Thyroid gland (tissue), 4 donors: ENCODE results near the gene ARHGAP10. TPM values are rescaled to one million over a fixed set of nuclear protein-coding genes. Genes with fewer than 3 reads are reported as not detected.
A peak's percentile ranks its signal among the peaks of the same experiment; 100 is the strongest.

Experiments
- DNase-seq, 2 donors: peaks; one replicate each; pipeline ENCODE4 v3.0.0-alpha.2; 2019
- H3K27ac ChIP-seq, 3 donors: fragments of 200-600 bp; sonication (generic); 1 replicate in 2 of 3; 2 replicates in 1 of 3; pipeline ENCODE4 v1.5.1; 2016 to 2019; ENCODE audit warnings: mild to moderate bottlenecking in 1 of 3, moderate library complexity in 1 of 3
- H3K27me3 ChIP-seq: fragments of 200-600 bp; sonication (generic); one replicate; pipeline ENCODE4 v1.5.1; 2019
- H3K36me3 ChIP-seq, 2 donors: fragments of 200-600 bp; sonication (generic); one replicate each; pipeline ENCODE4 v1.5.1; 2016 to 2019
- H3K4me1 ChIP-seq, 2 donors: fragments of 200-600 bp; sonication (generic); one replicate each; pipeline ENCODE4 v1.5.1; 2017 to 2019
- H3K4me3 ChIP-seq, 3 donors: fragments of 200-600 bp; sonication (generic); replicated peaks in 1 of 3; 1 replicate in 2 of 3; 2 replicates in 1 of 3; pipeline ENCODE4 v1.5.1; 2016; ENCODE audit warnings: mild to moderate bottlenecking in 1 of 3
- H3K9me3 ChIP-seq: fragments of 200-600 bp; sonication (generic); one replicate; pipeline ENCODE4 v1.5.1; 2017
- CTCF ChIP-seq, 6 experiments: fragments of 200-600 bp in 3 of 6; fragments of 450-650 bp in 3 of 6; sonication (generic) in 3 of 6; IDR thresholded peaks; one replicate each; pipeline ENCODE4 v1.5.1; 2016 to 2019; ENCODE audit warnings: antibody characterized with exemption in 6 of 6, mild to moderate bottlenecking in 2 of 6, inconsistent platforms in 1 of 6, moderate library complexity in 1 of 6
- POLR2A ChIP-seq, 2 donors: fragments of 450-650 bp; IDR thresholded peaks; one replicate each; pipeline ENCODE4 v1.6.1; 2017; ENCODE audit warnings: antibody characterized with exemption in 2 of 2, mild to moderate bottlenecking in 2 of 2, moderate library complexity in 1 of 2
- WGBS, 2 donors: methylation state at CpG; one replicate each; pipeline ENCODE4 v1.1.5; 2017; 5-methylcytosine and 5-hydroxymethylcytosine counted together
- intact Hi-C: fragments of 100-400 bp; cut with DNase I; formaldehyde crosslinking; loops from one replicate; pipeline ENCODE4 v1.15.1; 2023
- total RNA-seq, 4 donors: library from RNA; depleted of rRNA; stranded (reverse); fragments of >200 nt; gene quantifications; one replicate each; pipeline ENCODE4 v1.2.3, GENCODE V29; 2016

The ARHGAP10 gene
- total RNA-seq, 4 donors from 2014 or later = 39.5 to 78.4 (median 42.0) TPM

DNA sequence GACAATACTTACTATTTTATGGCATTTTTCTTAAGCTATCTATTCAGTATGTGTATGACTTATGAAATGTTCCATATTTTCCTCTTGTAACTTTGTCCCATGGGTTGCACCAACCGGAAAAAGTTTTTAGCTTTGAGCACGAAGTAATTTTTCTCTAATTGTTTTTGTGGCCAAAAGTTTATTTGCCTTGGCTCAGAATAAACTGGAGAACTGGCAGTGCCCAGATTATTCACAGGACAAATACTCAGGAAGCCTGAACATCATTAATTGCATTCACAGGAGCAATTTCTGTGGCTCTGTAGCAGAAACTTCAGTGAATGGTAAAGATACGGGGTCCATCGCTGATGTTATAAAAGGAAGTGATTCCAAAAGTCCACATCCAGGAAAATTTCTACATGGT lies 184.5 kb downstream of the ARHGAP10 start:
- no peaks in the 10 kb centered on the region for H3K9me3 ChIP-seq
- intact Hi-C loops = no loop called here
- H3K36me3 ChIP-seq = no peaks in the 10 kb centered on the region

DNA sequence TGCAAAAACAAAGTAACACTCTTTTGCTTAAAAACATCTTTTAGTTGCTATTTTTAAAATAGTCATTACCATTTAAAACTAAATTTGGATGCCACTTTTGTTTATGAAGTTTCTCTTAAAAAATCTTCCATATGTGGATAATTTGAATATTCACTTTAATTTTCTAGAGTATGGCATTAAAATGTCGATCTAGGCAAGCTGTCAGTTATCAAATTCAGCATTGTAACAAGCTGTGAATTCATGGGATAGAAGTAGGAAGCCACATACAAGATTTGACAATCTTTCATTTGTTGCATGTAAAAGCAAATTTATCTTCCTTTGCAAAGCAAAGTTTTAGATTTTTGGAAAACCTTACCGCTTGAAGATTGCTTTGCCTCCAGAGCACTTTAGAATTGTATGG lies 191.5 kb downstream of the ARHGAP10 start:
- no peak overlapping the region for H3K4me3 ChIP-seq
- no peaks in the 10 kb centered on the region for H3K27me3 ChIP-seq
- no peaks in the 10 kb centered on the region for H3K9me3 ChIP-seq
- H3K4me1 ChIP-seq = no peaks in the 10 kb centered on the region
- WGBS, 2 donors = 96 to 99% methylated on average over 2 of the region's 2 CpGs
- no peaks in the 10 kb centered on the region for H3K36me3 ChIP-seq
- no peak overlapping the region for H3K27ac ChIP-seq
- TF ChIP-seq CTCF (IDR thresholded peaks at IDR 0.05) (no peak), POLR2A (IDR thresholded peaks at IDR 0.05) (no peak)
- DNase-seq = no peak
- intact Hi-C loops = no loop called here

More for the DNA sequence above, 184.5 kb downstream of the ARHGAP10 start:
- no peak for TF ChIP-seq POLR2A (IDR thresholded peaks at IDR 0.05)
- TF ChIP-seq CTCF (IDR thresholded peaks at IDR 0.05) = no peak
- H3K27me3 ChIP-seq = no peaks in the 10 kb centered on the region
- no peak overlapping the region for H3K27ac ChIP-seq
- H3K4me1 ChIP-seq = peaks cover 0 to 9% of the 10 kb centered on the region in 2 donors
- WGBS, 2 donors = 70 to 79% methylated on average over 4 of the region's 4 CpGs
- no peak for DNase-seq
- H3K4me3 ChIP-seq = no peak overlapping the region

DNA sequence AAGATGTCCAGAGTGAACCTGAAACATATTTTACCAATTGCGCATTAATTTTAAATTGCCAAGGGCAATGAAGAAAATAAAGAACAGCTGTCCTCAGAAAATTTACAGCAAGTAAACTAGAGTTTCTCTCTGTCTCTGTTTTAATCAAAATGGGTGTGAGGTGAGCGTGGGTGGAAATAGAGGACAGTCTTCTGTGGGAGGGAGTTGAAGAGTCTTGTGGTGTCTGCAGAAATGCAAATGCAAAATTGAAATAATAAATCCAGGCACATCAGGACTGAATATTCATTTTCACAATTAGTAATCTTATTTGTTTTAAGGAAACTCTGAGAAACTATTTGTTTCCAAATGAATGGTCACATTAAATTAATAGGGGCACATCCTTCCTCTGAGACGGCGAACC lies 192.0 kb downstream of the ARHGAP10 start:
- H3K4me3 ChIP-seq = no peak overlapping the region
- no peak for DNase-seq
- intact Hi-C loops = no loop called here
- TF ChIP-seq CTCF (IDR thresholded peaks at IDR 0.05) = no peak
- no peak for TF ChIP-seq POLR2A (IDR thresholded peaks at IDR 0.05)
- no peaks in the 10 kb centered on the region for H3K4me1 ChIP-seq
- H3K27ac ChIP-seq = no peak overlapping the region
- no peaks in the 10 kb centered on the region for H3K9me3 ChIP-seq
- WGBS, 2 donors = 95 to 97% methylated on average over 4 of the region's 4 CpGs
- no peaks in the 10 kb centered on the region for H3K27me3 ChIP-seq
- H3K36me3 ChIP-seq = no peaks in the 10 kb centered on the region

DNA sequence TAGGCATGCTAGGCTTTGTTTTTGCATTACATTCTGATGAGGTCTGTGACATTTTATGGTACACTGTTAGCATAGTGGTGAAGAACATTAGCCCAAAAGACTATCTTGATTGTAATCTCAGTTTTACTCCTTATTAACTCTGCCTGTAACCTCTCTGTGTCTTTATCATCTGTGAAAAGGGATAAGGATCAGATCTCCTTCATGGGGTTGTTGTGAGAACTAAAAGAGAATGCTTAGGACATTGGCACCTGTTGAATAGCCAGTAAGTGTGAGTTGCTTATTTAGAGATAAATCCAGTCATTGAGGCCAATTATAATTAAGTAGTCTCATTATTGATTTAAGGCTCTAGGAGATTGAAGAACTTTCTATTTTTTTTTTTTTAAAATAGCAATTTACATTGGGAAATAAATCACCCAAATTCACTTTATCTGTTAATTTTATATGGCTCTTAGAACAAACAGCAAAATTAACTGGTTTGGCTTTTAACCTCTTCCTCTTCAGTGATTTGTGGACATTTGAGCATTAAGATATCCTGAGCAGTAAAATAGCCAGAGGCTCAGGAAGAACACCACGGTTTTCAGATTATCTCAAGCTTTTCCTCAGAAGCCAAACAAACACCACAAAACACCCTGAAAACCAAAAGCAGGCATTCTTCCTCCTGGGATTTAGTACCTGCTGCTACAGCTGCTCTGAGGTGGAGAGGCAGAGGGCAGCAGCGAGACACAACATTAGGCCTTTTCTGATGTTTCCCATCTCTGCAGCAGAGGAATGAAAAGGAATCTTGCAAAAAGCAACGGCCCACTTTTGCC lies 192.9 kb downstream of the ARHGAP10 start:
- peak; percentile 72 to 74 for DNase-seq
- H3K9me3 ChIP-seq = no peaks in the 10 kb centered on the region
- no peak overlapping the region for H3K4me3 ChIP-seq
- no peaks in the 10 kb centered on the region for H3K4me1 ChIP-seq
- intact Hi-C loops = no loop called here
- TF ChIP-seq POLR2A (IDR thresholded peaks at IDR 0.05) = no peak
- TF ChIP-seq CTCF (IDR thresholded peaks at IDR 0.05) = peak in 4 of 6 experiments; percentile 46 to 71 (median 64)
- no peaks in the 10 kb centered on the region for H3K36me3 ChIP-seq
- WGBS, 2 donors = 25 to 34% methylated on average over 3 of the region's 3 CpGs
- no peak overlapping the region for H3K27ac ChIP-seq
- no peaks in the 10 kb centered on the region for H3K27me3 ChIP-seq

DNA sequence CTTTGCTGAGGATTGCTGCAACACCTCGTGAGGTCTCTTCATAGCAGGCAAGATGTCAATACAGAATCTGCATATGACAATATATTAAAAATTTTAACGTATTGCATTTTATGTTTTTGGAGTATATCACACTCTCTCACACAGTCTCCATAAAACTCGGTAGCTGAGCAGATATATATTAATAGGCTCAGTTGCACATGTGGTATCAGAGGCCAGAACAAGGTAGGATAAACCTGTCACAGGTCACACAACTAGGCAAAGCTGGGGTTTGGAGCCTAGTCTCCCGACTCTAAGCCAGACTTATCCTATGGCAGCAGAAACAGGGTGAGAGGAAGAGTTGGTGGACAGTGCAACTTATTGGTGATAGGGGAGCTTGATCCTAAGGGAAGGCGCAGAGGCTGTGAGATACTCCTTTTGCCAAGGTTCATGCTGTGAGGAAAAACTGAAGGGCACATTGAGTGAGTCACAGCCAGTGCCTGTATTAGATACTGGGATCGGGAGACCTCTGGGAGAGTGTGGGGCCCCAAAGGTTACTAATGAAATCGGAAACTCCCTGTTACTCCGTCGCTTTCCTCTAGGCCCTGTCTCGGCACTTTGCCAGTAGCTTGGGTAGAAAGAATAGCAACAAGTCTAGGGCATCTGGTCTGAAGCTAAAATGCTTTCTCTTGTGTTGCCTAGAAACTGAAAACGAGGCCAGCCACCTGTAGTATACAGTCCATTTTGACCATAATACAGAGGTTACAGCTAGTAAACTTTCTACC lies 195.7 kb downstream of the ARHGAP10 start:
- no peak for DNase-seq
- Histone ChIP-seq H3K27ac (no peak overlapping the region), H3K4me1 (no peaks in the 10 kb centered on the region)

More for the DNA sequence above, 195.7 kb downstream of the ARHGAP10 start:
- Histone ChIP-seq H3K4me3 (no peak overlapping the region), H3K9me3 (no peaks in the 10 kb centered on the region), H3K27me3 (no peaks in the 10 kb centered on the region), H3K36me3 (peaks cover 0 to 7% of the 10 kb centered on the region in 2 donors)
- intact Hi-C loops = no loop called here
- WGBS, 2 donors = 90 to 94% methylated on average over 11 of the region's 11 CpGs
- TF ChIP-seq POLR2A (IDR thresholded peaks at IDR 0.05) = no peak
- no peak for TF ChIP-seq CTCF (IDR thresholded peaks at IDR 0.05)
